Right ventricle myocardium inferior (tissue), 1 donor: ENCODE data around the gene C12orf56. TPM values are rescaled to one million over a fixed set of nuclear protein-coding genes. Genes with fewer than 3 reads are reported as not detected.
"Not testable (repeated sequence)": the region's sequence is repeated elsewhere in the genome, so short reads cannot be mapped to it uniquely, and the experiment has no call there.

ENCODE experiments used
- ATAC-seq: fragments of 200-7000 bp; cut with Tn5 transposase; one replicate; pipeline ENCODE4 v1.9.1; 2020; ENCODE audit warnings: mild to moderate bottlenecking, moderate library complexity
- DNase-seq: peaks from one replicate; pipeline ENCODE4 v3.0.0; 2021; ENCODE audit errors: missing footprints
- intact Hi-C: fragments of 100-400 bp; cut with DNase I; formaldehyde crosslinking; loops from one replicate; pipeline ENCODE4 v1.11.0; 2022
- total RNA-seq: library from RNA; stranded (reverse); fragmentation: NEBNext Ultra II Directional; extraction: Animal tissue kit (Norgen Biotek cat#: 25700); gene quantifications from one replicate; pipeline ENCODE4 v1.2.1, GENCODE V29; 2021
- donor health status: DM: no; HTN: yes; CAD: no; lungs with severe emphysema.

C12orf56 gene
- total RNA-seq, 1 donor from 2014 or later: not detected

DNA sequence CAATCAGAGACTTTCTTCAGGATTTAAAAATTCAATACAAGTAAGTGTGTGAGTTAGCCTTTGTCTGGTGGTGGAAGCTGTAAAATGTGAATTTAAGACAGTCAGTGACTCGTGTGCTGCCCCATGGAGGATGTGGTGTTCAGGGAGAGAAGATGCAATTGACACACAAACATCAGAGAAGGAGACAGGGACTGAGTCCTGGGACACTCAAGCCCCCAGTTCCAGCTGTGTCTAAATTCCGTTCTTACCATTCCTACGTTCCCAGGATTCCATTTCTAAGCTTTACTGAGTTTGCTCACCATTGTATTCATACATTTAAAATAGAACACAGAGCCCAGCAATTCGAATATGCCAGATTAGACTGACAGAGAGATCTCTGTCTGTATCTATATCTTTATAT, 67.6 kb downstream of the C12orf56 start:
- no peak for ATAC-seq
- no peak for DNase-seq
- intact Hi-C loops: no loop called here

DNA sequence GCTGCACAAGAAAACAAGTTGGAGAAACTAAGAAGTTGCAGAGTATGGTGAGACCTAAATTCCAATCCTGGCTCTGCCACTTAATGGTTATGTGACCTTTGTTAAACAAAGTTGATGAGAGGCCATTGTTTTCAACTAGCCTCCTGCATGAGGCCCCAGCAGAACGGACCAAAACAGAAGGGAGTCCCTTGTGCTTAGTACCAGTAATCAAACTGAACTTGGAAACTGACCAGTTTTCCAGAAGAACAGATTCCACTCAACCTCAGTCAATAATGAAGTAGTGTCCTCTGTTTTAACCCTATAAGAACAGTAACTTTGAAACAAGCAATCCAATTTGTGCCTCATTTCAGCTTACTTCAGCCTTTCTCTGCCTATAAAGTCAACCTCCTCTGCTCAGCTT, 69.9 kb downstream of the C12orf56 start:
- ATAC-seq: no peak

DNA sequence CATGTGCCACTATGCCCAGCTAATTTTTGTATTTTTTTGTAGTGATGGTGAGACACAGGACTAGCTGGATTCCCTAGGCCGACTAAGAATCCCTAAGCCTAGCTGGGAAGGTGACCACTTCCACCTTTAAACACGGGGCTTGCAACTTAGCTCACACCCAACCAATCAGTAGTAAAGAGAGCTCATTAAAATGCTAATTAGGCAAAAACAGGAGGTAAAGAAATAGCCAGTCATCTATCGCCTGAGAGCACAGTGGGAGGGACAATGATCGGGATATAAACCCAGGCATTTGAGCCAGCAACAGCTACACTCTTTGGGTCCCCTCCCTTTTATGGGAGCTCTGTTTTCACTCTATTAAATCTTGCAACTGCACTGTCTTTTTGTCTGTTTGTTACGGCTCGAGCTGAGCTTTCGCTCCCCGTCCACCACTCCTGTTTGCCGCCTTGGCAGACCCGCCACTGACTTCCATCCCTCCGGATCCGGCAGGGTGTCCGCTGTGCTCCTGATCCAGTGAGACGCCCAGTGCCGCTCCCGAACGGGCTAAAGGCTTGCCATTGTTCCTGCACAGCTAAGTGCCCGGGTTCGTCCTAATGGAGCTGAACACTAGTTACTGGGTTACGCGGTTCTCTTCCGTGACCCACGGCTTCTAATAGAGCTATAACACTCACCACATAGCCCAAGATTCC, 70.9 kb downstream of the C12orf56 start:
- DNase-seq, intact Hi-C loops, ATAC-seq: not testable (repeated sequence)

More for the DNA sequence above, 69.9 kb downstream of the C12orf56 start:
- no peak for DNase-seq
- intact Hi-C loops: no loop called here

DNA sequence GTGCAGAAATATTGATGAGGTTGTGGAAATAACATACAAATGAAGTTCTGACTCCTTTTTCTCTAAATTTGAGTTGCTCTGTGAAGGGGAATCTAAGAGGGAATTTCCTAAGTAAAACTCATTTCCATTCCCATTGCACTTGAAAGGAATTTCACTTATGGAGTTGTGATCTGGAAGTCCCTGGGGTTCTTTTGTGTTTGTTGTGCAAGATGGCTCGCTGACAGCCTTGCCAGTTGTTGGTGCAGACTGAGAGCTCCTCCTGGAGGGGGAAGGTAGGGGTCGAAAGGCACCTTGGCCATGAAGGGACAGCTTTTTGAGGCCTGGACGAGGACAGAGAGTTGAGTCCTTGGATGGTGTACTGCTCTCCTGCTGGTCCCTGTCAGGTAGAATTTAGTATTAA, 72.0 kb downstream of the C12orf56 start:
- no peak for DNase-seq
- intact Hi-C loops: no loop called here
- no peak for ATAC-seq

DNA sequence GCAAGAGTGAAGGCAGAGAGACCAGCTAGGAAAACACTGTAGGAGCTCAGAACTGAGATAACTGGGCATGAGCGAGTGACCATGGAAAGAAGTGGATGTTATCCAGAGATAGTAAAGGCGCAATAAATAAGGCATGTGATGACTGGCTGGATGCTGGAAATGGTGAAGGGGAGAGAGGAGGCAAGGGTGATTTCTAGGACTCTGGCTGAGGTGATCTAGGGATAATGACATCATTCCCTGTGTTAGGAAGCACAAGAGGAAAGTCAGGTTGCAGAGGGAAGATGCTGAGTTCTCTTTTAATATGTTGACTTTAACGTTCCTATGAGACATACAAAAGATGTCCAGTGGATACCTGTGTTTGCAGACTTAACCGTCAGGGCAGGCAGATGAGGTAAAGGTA, 78.7 kb downstream of the C12orf56 start:
- no peak for ATAC-seq
- no peak for DNase-seq
- intact Hi-C loops: no loop called here

DNA sequence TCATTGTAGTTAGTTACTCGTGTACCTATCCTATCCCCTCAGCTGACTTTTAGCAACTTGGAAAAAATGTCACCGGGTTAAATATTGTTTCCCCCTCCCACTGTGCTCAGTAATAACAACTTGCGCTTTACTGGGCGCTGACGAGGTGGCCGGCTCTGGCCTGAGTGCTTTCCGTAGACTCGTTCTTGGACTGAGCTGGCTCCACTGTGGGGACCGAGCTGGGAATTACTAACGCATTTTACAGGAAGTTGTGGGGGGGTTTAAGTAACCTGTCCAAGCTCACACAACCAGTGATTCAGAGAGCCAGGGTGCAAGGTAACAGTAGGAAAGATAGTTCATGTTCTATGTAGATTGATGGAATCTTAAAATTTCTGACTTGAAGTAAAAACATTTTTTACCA, 86.0 kb downstream of the C12orf56 start:
- no peak for DNase-seq
- ATAC-seq: no peak
- intact Hi-C loops: no loop called here

DNA sequence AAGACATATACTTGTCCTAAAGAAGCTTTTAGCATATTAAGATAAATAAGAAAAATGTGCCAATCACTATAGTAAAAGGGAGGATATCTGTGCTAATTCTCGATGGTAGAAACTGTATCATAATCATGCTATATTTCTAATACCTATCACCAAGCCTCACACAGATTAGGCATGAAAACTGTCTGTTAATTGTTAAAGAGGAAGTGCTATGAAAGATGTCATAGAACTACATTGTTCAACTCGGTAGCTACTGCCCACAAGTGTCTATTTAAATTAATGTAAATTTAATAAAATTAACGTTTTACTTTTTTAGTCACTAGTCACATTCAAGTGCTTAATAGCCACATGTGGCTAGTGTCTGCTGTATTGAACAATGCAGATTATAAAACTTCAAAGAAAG, 90.9 kb downstream of the C12orf56 start:
- DNase-seq (no peak), ATAC-seq (no peak)
- intact Hi-C loops: no loop called here

DNA sequence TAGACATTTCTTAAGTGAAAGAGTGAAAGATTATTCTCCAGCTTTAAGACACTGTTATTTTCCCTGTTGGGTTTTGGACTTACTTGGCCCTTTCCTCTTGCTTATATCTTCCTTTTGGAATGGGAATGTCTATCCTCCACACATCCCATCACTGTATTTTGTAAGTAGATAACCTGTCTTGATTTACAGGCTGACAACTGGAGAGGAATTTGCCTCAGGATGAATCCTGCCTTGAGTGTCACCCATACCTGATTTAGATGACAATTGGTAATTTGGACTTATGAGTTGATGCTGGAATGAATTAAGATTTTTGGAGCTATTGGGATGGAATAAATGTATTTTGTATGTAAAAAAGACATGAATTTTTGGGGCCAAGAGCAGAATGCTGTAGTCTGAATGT, 94.3 kb downstream of the C12orf56 start:
- intact Hi-C loops: no loop called here
- ATAC-seq: no peak
- no peak for DNase-seq

DNA sequence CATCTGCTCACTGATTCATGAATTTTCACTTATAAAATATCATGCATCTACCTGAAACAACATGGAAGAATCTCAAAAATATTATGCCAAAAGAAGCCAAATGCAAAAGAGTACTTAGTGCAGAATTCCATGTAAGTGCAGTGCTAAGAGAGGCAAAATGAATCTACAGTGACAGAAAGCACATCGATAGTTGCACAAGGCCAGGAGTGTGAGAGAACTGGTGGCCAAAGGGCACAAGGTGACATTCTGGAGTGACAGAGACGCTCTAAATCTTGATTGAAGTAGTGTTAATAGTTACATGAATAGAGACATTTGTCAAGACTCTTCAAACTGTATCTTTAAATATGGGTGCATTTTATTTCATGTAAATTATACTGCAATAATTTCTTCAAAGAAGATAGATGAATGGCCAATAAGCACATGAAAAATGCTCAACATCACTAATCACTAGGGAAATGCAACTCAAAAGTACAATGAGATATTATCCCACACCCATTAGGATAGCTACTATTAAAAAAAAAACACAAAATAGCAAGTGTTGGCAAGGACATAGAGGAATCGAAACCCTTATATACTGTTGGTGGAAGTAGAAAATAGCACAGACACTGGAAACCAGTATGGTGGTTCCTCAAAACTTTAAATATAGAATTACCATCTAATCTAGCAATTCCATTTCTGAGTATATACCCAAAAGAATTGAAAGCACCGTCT, 96.7 kb downstream of the C12orf56 start:
- DNase-seq (no peak), ATAC-seq (no peak)
- intact Hi-C loops: no loop called here

DNA sequence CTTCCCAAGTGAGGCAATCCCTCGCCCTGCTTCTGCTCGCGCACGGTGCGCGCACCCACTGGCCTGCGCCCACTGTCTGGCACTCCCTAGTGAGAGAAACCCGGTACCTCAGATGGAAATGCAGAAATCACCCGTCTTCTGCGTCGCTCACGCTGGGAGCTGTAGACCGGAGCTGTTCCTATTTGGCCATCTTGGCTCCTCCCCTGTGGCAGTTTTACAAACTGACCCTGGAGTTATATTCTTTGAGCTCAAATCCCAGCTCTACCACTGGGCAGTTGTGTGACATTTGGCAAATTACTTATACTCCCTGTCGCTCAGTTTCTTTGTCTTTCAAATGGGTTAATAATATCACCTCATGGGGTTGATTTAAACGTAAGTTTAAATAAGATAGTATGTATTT, 97.4 kb downstream of the C12orf56 start:
- intact Hi-C loops, ATAC-seq, DNase-seq: not testable (repeated sequence)

DNA sequence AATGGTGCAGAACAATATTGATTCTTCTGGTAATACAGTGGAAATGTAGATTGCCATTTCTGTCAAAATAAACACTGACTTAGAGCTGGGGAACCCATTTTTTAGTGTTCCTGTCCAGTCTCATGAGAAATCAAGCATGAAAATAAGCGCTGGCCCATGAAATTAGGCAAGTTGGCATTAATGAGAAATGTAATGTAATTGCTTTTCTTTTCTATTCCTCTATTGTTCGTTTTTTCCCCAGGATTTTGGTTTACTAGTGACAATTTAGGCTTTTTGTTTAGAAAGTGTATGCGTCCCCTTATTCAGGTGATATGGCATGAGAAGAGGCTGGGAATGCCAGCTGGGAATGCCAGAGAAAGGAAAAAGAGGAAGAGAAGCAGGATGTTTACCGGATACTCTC, 104.0 kb downstream of the C12orf56 start:
- DNase-seq: no peak
- intact Hi-C loops: no loop called here
- ATAC-seq: no peak

DNA sequence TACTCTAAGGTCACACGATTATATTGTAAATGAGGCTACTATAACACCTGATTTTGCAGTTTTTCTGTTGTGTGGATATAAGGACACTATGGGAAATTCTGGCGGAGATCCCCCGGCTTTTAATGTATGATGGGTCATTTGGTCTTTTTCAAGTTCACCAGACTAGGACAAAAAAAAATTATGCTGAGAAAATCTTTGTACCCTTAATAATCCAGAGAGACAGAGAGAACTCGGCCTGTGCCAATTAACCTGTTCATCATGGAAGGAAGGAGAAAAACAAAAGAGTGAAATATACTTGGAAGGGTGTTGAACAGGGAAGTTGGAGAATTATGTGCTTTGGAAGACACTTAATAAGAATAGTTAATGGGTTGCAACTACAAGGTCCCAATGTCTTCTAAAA, 106.3 kb downstream of the C12orf56 start:
- ATAC-seq (no peak), DNase-seq (no peak)
- intact Hi-C loops: no loop called here

DNA sequence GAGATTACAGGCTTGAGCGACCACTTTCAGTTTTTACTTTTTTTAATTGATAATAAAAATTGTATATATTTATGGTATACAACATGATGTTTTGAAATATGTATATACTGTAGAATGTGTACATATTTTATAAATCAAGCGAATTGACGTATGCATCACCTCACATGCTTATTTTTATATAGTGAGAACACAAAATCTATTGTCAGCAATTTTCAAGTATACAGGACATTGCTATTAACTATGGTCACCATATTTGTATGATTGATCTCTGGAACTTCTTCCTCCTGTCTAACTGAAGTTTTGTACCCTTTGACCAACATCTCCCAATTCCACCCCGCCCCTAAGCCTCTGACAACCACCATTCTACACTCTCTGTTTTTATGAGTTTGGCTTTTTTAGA, 112.1 kb downstream of the C12orf56 start:
- intact Hi-C loops: no loop called here
- ATAC-seq (no peak), DNase-seq (no peak)

DNA sequence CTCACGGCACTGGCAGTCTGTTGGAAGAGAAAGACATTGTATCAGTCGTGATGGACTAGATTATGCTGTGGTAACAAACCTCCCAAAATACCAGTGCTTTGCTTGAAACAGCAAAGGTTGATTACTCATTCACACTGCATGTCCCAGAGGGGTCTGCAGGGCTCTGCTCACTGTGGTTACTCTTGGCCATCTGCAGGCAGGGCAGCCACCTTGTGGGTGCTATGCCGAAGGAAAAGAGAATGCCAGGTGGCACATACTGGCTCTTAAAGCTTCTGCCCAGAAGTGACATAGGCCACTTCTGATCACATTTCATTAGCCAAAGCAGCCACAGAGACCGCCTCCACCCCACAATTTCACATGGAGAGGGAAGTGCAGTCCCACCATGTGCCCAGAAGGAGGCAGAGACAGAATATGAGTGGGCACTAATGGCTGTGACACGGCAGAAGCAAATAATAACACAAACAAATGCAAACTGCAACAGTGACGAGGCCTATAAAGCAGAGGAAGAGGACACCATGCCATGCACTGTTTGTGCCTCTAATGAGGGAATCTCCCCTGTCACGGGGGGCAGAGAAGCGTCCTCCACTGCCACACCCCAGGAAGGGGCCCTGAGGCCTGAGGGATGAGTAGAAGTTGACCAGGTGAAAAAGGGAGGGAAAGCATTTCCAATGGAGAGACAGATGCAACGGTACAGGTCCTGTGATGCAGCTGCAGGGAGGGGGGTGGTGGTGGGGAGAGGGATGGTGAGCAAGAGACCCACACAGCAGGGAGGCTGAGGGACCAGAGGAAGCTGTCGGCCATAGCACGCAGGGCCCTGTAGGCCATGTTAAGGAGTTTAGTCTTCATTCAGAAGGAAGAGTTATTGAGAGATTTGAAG, 116.8 kb downstream of the C12orf56 start:
- no peak for ATAC-seq
- DNase-seq: no peak
- intact Hi-C loops: no loop called here

DNA sequence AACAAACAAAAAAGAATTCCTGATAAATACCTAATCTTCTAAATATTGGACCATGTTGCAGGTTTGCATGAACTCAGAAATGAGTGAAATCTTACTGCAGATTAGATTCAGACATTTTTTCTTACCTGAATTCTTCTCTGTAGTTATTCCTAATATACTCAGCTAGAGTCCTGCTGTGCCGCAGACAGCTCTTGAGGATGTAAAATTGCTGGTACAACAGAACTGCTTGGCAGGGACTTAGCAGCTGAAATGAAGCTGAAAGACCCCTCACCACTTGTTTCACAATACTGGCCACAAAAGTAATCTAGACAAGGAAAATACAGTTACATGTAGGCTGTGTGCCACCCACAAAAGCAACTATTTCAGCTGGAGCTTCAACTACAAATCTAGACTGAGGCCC, 120.1 kb downstream of the C12orf56 start:
- intact Hi-C loops: no loop called here
- no peak for ATAC-seq
- DNase-seq: no peak

DNA sequence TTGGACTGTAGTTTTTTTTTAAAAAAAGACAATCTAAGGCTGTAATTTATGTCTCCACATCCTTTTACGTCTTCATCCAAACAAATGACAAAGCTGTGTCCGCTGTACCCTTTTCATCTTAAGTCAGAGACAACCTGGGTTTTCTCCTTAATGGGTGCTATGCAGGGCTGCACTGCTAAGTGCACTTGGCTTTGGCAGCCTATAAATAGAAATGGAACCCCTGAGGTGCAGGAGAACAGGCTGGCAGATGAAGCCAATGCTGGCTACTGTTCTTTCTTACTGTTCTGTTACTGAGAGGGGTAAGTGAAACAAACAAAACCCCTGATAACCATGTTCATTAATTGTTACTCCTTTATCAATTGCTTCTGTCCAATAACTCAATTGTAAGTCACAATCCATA, 121.4 kb downstream of the C12orf56 start:
- intact Hi-C loops: no loop called here
- DNase-seq: no peak
- no peak for ATAC-seq

DNA sequence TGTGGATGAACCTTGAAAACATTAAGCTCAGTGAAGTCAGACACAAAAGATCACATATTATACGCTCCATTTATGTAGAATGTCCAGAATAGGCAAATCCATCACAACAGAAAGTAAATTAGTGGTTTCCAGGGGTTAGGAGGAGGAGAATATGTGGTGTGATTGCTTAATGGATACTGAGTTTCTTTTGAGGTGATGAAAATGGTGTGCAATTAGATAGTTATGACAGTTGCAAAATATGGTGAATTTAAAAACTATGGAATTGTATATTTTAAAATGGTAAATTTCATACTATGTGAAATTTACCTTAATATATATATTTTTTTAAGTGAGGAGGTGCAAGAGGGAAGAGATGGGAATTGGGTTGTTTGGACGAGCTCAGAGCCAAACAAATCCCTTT, 122.1 kb downstream of the C12orf56 start:
- intact Hi-C loops: no loop called here
- ATAC-seq (no peak), DNase-seq (no peak)

DNA sequence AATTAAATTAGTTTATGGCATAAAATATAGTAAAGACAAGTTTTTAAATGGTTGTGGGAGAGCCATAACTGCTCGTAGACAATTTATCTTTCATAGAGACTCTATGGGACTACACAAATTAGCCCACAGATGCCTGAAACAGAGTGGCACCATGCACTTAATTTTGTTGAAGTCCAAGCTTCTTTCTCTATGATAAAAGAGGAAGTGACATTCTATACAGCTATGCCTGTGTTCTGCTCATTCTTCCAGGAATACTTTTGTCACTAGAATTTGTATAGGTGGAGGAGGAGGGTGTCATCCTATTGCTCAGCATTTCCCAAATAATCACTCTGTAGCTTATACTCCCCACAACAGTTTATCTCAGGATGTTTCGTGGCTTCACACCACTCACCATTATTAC, 124.7 kb downstream of the C12orf56 start:
- ATAC-seq: no peak
- intact Hi-C loops: no loop called here
- no peak for DNase-seq

DNA sequence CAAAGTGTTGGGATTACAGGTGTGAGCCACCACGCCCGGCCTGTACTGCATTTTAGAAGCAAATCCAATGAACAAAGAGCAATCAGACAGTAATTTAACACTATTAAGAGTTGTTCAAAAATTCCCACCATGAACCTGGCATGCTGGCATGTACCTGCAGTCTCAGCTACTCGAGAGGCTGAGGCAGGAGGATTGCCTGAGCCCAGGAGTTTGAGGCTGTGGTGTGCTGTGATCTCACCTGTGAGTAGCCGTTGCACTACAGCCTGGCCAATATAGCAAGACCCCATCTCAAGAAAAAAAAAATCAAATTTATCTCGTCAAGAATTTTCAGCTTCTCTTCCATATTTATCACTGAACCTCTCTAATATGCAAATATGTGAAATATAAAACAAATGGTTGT, 128.7 kb downstream of the C12orf56 start:
- ATAC-seq: no peak
- intact Hi-C loops: no loop called here
- DNase-seq: no peak

DNA sequence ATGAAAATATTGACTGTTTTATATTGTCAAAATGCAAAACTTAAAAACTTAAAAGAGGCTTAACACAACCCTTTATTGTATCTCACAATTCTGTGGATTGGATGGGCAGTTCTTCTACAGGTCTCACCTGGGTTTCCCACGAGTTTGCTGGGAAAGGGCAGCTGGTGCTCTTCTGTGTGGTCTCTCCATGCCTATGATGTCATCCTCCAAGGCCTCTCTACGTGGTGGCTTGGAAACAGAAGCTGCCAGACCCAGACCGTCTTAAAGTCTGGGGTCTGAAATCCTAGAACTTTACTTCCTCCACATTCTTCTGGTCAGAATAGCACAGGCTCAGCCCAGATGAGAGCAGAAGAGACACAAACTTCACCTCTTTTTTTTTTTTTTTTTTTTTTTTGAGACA, 132.0 kb downstream of the C12orf56 start:
- intact Hi-C loops: loop anchor here (5.0 kb wide), 1 partner anchor 76 kb away; no protein-coding TSS in a partner anchor
- DNase-seq (no peak), ATAC-seq (no peak)
